Stomach smooth muscle (tissue), 2 donors: ENCODE measurements around the gene SHBG.
"Not testable (repeated sequence)": the region's sequence is repeated elsewhere in the genome, so short reads cannot be mapped to it uniquely, and the experiment has no call there.

Source experiments
- H3K27ac ChIP-seq: one replicate; pipeline ENCODE4 v1.7.0; 2013; ENCODE audit warnings: mild to moderate bottlenecking, low read length, inconsistent platforms
- H3K27me3 ChIP-seq, 2 donors: one replicate each; pipeline ENCODE4 v1.7.0; 2013; ENCODE audit warnings: low read length in 2 of 2; ENCODE audit not compliant: insufficient read depth in 2 of 2, control insufficient read depth in 1 of 2
- H3K36me3 ChIP-seq, 2 donors: one replicate each; pipeline ENCODE4 v1.7.0; 2013; ENCODE audit warnings: low read length in 2 of 2; ENCODE audit not compliant: control insufficient read depth in 2 of 2, insufficient read depth in 2 of 2
- H3K4me1 ChIP-seq: one replicate; pipeline ENCODE4 v1.7.0; 2013; ENCODE audit warnings: low read length; ENCODE audit not compliant: control insufficient read depth, insufficient read depth
- H3K4me3 ChIP-seq, 2 donors: one replicate each; pipeline ENCODE4 v1.7.0; 2013; ENCODE audit warnings: low read length in 2 of 2
- H3K9ac ChIP-seq, 2 donors: one replicate each; pipeline ENCODE4 v1.7.0; 2013; ENCODE audit warnings: low read length in 2 of 2, mild to moderate bottlenecking in 1 of 2
- H3K9me3 ChIP-seq, 2 donors: one replicate each; pipeline ENCODE4 v1.7.0; 2013; ENCODE audit warnings: low read length in 2 of 2; ENCODE audit not compliant: control insufficient read depth in 2 of 2
- donor health status: healthy.
- donor health status: Pancreatic carcinoma.

The SHBG gene

DNA sequence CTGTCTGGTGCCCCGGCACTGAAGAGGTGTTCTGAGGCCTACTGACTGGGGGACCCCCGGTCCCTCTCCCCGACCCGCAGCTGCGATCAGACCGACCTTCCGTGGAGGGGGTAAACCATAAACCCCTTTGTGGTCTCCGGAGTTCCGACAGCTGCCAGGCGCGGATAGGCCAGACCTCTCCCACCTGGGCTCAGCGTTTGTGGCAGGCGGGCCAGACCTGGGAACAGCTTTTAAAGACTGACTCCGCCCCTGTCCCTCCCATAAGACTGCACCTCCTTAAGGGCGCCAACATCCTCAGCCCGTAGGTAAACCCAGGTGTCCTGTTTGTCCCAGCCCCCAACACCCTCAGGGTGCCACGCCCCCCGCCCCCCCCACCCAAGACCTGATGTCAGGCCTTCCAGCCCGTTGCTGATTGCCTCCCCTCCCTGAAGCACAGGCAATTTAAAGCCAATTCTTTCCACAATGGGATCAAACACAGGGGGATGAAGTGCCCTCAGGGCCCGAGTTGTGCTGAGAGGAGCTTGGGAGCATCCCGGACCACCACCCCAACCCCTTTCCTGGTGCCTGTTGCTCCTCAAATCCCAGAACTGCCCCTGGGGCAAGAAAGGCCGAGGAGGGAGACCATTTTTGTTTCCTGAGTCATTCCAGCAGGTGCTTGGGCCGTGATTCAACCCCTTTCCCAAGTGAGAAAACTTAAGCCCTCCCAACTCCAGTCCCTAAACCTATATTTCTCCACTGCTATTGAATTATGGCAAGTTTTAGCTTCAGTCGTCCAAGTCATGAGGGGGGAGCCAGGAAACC, 39.8 kb upstream of the SHBG start, which contains the start of gene SOX15:
SOX15 (minus strand) TSS at position 204 of the 801 bp plus-strand sequence. CDS start 418 bp downstream, outside the sequence.
- Histone ChIP-seq H3K4me3 (peak within 1 kb of the TSS; percentile 83 to 87), H3K4me1 (peaks cover 38% of the 10 kb centered on the region), H3K27me3 (no peaks in the 10 kb centered on the region), H3K36me3 (peaks cover 37 to 46% of the 10 kb centered on the region in 2 donors), H3K9me3 (no peaks in the 10 kb centered on the region), H3K9ac (peak within 1 kb of the TSS; percentile 85 to 91), H3K27ac (peak within 1 kb of the TSS; percentile 71)

DNA sequence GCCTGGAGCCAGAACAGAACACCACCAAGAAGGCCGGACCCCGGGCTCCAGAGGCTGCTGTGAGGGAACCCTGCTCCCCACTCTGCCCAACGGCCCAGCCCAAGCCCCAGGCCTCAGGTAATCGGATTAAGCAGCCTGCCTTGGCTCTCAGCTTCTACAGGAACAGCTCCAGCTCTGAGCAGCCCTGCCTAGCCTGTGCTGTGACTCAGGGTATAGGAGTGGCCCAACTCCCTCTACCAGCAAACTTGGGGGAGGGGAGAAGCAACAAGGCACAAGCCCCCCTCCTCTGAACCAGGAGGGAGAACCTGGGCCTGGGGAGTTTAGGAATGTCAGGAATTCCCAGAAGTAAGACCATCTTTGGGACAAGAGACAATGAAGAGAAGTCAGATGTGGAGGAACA, 39.2 kb upstream of the SHBG start:
- H3K4me1 ChIP-seq: peaks cover 35% of the 10 kb centered on the region
- no peak overlapping the region for H3K4me3 ChIP-seq
- no peak overlapping the region for H3K27ac ChIP-seq
- H3K9me3 ChIP-seq: no peaks in the 10 kb centered on the region
- H3K27me3 ChIP-seq: no peaks in the 10 kb centered on the region
- peaks cover 44 to 53% of the 10 kb centered on the region in 2 donors for H3K36me3 ChIP-seq
- H3K9ac ChIP-seq: no peak overlapping the region

DNA sequence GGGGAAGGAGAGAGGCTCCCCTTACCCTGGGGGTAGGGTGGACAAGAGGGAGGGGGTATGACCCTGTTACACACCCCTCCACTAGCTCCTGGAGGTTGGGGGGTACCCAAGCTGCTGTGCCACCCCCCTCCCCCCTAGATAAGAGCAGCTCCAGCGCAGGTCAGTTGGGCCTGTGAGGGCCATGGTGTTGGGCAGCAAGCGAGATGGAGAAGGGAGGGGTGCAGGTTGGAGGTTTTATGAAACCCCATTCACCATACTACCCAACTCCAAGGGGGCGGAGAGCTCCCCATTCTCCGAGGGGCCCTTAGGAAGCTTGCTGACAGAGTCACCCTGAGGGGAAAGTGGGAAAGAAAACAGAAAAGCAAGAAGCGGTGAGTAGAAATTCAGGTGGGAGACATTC, 38.3 kb upstream of the SHBG start:
- Histone ChIP-seq H3K4me3 (no peak overlapping the region), H3K4me1 (peaks cover 31% of the 10 kb centered on the region), H3K36me3 (peaks cover 46 to 57% of the 10 kb centered on the region in 2 donors), H3K27me3 (no peaks in the 10 kb centered on the region), H3K9ac (no peak overlapping the region), H3K27ac (no peak overlapping the region), H3K9me3 (no peaks in the 10 kb centered on the region)

DNA sequence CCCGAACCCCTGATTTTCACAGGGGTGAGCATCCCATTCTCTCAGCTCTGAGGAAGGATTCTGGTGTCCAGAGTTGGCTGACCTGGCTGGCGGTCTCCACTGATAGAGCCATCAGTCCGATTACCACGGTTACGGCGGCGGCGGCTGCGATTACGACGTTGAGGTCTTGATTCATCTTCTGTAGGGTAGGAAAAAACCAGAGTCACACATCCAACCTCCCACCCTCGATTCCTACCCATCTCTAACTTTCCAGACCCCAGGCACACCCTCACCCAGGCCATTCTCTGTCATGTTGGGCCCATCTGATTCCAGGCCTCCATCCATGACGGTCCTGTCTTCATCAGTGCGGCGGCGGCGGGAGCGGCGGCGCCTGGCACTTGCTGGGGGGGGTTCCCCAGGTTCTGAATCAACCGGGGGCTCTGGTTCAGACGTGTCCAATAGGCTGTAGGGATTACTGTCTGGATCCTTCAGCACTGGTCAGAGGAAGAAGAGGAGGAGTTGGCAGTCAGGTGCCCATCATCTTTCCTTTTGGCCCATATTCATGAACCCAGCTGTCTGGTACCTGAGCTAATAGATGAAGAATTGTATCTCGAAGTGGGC, 37.4 kb upstream of the SHBG start:
- no peaks in the 10 kb centered on the region for H3K27me3 ChIP-seq
- H3K4me1 ChIP-seq: peaks cover 24% of the 10 kb centered on the region
- no peak overlapping the region for H3K27ac ChIP-seq
- H3K9ac ChIP-seq: no peak overlapping the region
- H3K9me3 ChIP-seq: no peaks in the 10 kb centered on the region
- H3K4me3 ChIP-seq: no peak overlapping the region
- H3K36me3 ChIP-seq: peaks cover 50 to 55% of the 10 kb centered on the region in 2 donors

DNA sequence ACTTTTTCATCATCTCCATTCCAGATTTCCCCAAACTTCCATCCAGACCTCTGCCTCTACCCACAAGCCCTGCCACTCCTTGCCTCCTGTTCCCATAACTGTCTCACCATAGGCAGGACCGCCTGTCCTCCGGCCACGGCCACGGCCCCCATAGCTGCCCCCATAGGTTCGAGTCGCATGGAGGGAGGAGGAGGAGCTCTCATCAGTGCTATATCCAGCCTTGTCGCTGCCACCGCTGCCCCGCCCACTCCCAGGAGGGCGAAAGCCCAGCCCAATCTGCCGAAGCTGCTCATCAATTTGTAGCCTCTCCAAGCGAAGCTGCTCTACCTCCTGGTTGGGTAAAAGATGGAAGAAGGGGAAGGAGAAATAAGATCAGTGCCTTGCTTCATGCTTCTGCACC, 36.6 kb upstream of the SHBG start:
- Histone ChIP-seq H3K9me3 (no peaks in the 10 kb centered on the region), H3K36me3 (peaks cover 50 to 56% of the 10 kb centered on the region in 2 donors)

DNA sequence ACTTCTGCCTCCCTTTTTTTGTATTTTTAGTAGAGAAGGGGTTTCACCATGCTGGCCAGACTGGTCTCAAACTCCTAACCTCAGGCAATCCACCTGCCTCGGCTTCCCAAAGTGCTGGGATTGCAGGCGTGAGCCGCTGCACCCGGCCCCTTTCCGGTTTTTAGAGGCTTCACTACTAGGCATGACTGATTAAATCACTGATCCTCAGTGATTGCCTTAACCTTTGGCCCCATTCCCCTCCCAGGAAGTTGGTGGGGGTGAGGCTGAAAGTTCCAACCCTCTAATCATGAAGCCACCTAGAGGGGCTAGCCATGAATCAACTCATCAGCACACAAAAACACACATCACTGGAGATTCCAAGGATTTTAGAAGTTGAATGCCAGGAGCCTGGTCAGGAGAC, 32.4 kb upstream of the SHBG start:
- H3K27ac ChIP-seq, H3K27me3 ChIP-seq, H3K9me3 ChIP-seq, H3K9ac ChIP-seq, H3K4me3 ChIP-seq, H3K4me1 ChIP-seq: not testable (repeated sequence)
- H3K36me3 ChIP-seq: peaks cover 57 to 60% of the 10 kb centered on the region in 2 donors

More for the DNA sequence above, 36.6 kb upstream of the SHBG start:
- H3K27ac ChIP-seq: no peak overlapping the region
- no peak overlapping the region for H3K4me3 ChIP-seq
- H3K27me3 ChIP-seq: no peaks in the 10 kb centered on the region
- H3K9ac ChIP-seq: no peak overlapping the region
- H3K4me1 ChIP-seq: peaks cover 17% of the 10 kb centered on the region

DNA sequence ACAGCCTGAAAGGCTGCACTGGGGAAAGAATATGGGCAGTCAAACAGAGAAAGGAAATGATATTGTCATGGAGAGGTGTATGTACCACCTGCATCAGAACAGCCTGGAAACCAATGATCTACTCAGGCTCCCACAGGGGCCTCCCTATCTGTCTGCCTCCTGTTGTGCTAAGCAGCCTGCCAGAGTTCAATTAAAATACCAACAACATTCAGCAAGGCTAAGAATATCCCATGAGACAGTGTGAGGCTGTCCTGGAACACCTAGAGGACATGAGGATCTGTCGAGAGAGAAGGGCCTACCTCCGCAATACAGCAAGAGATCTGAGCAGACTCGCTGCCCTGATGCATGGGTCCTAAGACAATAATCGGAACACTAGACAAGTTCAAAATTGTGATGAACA, 23.7 kb upstream of the SHBG start:
- Histone ChIP-seq H3K36me3 (peaks cover 34% of the 10 kb centered on the region in 2 donors), H3K4me3 (no peak overlapping the region), H3K9me3 (no peaks in the 10 kb centered on the region), H3K27me3 (no peaks in the 10 kb centered on the region), H3K27ac (no peak overlapping the region), H3K9ac (peak overlapping the region in 1 of 2 donors; percentile 13), H3K4me1 (no peaks in the 10 kb centered on the region)

DNA sequence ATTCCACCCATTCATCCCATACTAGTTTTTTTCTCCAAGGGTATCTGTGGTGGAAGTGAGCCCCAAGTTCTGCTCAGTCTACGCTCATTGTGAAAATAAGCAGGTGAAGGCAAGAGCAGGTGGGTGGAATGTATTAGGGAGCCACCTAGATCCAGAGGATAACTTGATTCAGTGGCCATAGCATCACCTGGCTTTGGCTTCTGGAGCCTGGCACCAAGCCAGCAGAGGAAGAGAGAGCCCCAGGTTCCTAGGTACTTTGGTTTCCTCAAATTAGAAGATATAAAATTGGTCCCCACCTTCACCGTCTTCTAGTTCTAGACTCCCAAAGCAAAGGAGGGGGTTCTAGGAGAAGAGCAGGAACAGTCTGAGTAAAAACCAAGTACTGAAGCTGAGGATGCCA, 19.3 kb upstream of the SHBG start:
- H3K9ac ChIP-seq: no peak overlapping the region
- H3K27ac ChIP-seq: no peak overlapping the region
- H3K9me3 ChIP-seq: no peaks in the 10 kb centered on the region
- no peaks in the 10 kb centered on the region for H3K27me3 ChIP-seq
- H3K36me3 ChIP-seq: peaks cover 6 to 8% of the 10 kb centered on the region in 2 donors
- peaks cover 19% of the 10 kb centered on the region for H3K4me1 ChIP-seq
- no peak overlapping the region for H3K4me3 ChIP-seq

DNA sequence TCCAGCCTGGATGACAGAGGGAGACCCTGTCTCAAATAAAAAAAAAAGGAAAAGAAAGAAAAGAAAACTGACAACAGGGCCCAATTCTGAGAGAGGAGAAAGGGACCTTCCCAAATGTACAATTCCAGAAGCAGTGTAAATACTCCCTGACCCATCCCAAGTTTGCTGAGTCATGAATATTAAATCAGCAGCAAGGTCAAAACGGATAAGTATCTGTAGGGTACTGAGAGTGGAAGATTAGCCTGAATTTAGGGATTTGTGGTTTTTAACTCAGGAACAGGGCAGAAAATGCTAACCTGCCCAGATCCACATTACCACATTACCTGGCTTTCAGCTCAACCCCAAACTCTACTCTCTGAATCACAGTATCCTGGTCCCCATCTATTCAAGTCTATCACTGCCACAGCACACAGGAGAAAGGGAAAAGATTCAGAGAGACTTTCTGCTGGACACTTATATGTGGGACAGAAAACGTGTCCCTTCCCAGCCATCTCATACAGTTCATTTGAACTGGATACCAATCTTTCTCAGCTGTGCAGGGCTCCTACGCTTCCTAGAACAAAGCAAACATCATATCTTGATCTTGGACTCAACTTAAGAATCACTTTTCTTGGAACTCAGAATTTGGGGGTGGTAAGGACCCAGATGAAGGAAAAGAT, 18.2 kb upstream of the SHBG start:
- H3K27me3 ChIP-seq: no peaks in the 10 kb centered on the region
- H3K36me3 ChIP-seq: peaks cover 2 to 6% of the 10 kb centered on the region in 2 donors
- H3K9me3 ChIP-seq: no peaks in the 10 kb centered on the region
- H3K4me1 ChIP-seq: peaks cover 19% of the 10 kb centered on the region
- no peak overlapping the region for H3K4me3 ChIP-seq
- H3K9ac ChIP-seq: no peak overlapping the region
- no peak overlapping the region for H3K27ac ChIP-seq

DNA sequence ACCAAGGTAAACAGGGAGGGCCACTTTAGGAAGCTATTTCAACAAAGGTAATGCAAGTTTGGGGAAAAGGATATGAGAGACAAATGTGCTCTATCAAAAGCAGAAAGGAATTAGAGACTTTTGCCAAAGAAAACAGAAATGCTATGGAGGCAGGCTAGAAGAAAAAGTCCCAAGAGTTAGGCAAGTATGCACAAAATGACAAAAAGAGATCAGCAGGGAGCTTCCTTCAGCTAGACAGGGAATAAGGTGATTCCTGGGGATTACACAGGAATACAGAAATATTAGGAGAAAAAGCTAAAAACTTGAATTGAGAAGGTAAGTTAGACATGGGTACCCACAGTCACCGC, 17.7 kb upstream of the SHBG start:
- H3K9ac ChIP-seq: no peak overlapping the region
- no peak overlapping the region for H3K4me3 ChIP-seq

More for the DNA sequence above, 17.7 kb upstream of the SHBG start:
- peaks cover 2 to 6% of the 10 kb centered on the region in 2 donors for H3K36me3 ChIP-seq
- peaks cover 19% of the 10 kb centered on the region for H3K4me1 ChIP-seq
- no peaks in the 10 kb centered on the region for H3K9me3 ChIP-seq
- no peaks in the 10 kb centered on the region for H3K27me3 ChIP-seq
- H3K27ac ChIP-seq: no peak overlapping the region
